Body of pancreas (tissue), 4 donors: ENCODE results near the gene ZNF768. TPM values are rescaled to one million over a fixed set of nuclear protein-coding genes. Genes with fewer than 3 reads are reported as not detected.
"Not testable (repeated sequence)": the region's sequence is repeated elsewhere in the genome, so short reads cannot be mapped to it uniquely, and the experiment has no call there.

ENCODE experiments used
- ATAC-seq: fragments of 150-250 bp; one replicate; pipeline ENCODE4 v1.9.1; 2016
- DNase-seq, 4 donors: peaks; one replicate each; pipeline ENCODE4 v3.0.0-alpha.2; 2019
- H3K27ac ChIP-seq, 4 donors: fragments of 200-600 bp; sonication (generic); 1 replicate in 3 of 4; 2 replicates in 1 of 4; pipeline versions ENCODE4 v1.5.1 to v1.6.1; 2016 to 2019; ENCODE audit warnings: mild to moderate bottlenecking in 1 of 4, mixed read lengths in 1 of 4, moderate library complexity in 1 of 4
- H3K27me3 ChIP-seq, 2 donors: fragments of 200-600 bp; sonication (generic); one replicate each; pipeline ENCODE4 v1.6.0; 2016; ENCODE audit warnings: mild to moderate bottlenecking in 1 of 2
- H3K36me3 ChIP-seq, 2 donors: fragments of 200-600 bp; sonication (generic); replicated peaks in 1 of 2; 2 replicates each; pipeline ENCODE4 v1.5.1; 2016; ENCODE audit warnings: low read depth in 2 of 2; ENCODE audit not compliant: insufficient read depth in 1 of 2
- H3K4me1 ChIP-seq: fragments of 200-600 bp; sonication (generic); one replicate; pipeline ENCODE4 v1.6.0; 2016
- H3K4me3 ChIP-seq, 2 donors: fragments of 200-600 bp; sonication (generic); 1 replicate in 1 of 2; 2 replicates in 1 of 2; pipeline ENCODE4 v1.5.1; 2016 to 2019
- H3K9me3 ChIP-seq, 3 donors: fragments of 200-600 bp; sonication (generic); 1 replicate in 2 of 3; 2 replicates in 1 of 3; pipeline ENCODE4 v1.5.1; 2016
- CTCF ChIP-seq, 7 experiments: fragments of 450-650 bp in 4 of 7; fragments of 200-600 bp in 3 of 7; sonication (generic) in 3 of 7; IDR thresholded peaks; one replicate each; pipeline ENCODE4 v1.5.1; 2016 to 2019; ENCODE audit warnings: antibody characterized with exemption in 7 of 7
- POLR2A ChIP-seq, 3 donors: fragments of 450-650 bp; IDR thresholded peaks; one replicate each; pipeline ENCODE4 v1.6.1; 2016; ENCODE audit warnings: antibody characterized with exemption in 3 of 3, mild to moderate bottlenecking in 2 of 3
- WGBS, 2 donors: methylation state at CpG; one replicate each; pipeline ENCODE4 v1.1.5; 2017; 5-methylcytosine and 5-hydroxymethylcytosine counted together
- intact Hi-C: fragments of 100-400 bp; cut with DNase I; formaldehyde crosslinking; loops from one replicate; pipeline ENCODE4 v1.15.1; 2023
- total RNA-seq, 2 donors: library from RNA; depleted of rRNA; stranded (reverse); fragments of >200 nt; gene quantifications; one replicate each; pipeline ENCODE4 v1.1.0, GENCODE V29; 2016

ZNF768 gene
- total RNA-seq, 2 donors from 2014 or later, result 17.8 to 24.1 TPM

GRCh38 chr16:30481381-30481780 is 45.0 kb downstream of the ZNF768 start:
- H3K4me1 ChIP-seq, result no peaks in the 10 kb centered on the region
- H3K36me3 ChIP-seq, result no peaks in the 10 kb centered on the region
- no peaks in the 10 kb centered on the region for H3K9me3 ChIP-seq
- no peaks in the 10 kb centered on the region for H3K27me3 ChIP-seq
- no peak for DNase-seq
- no peak overlapping the region for H3K27ac ChIP-seq
- ATAC-seq, result no peak
- WGBS, 2 donors, result 67 to 72% methylated on average over 5 of the region's 5 CpGs
- TF ChIP-seq CTCF (IDR thresholded peaks at IDR 0.05) (no peak), POLR2A (IDR thresholded peaks at IDR 0.05) (no peak)
- H3K4me3 ChIP-seq, result no peak overlapping the region
- intact Hi-C loops, result no loop called here

- Histone ChIP-seq H3K4me3 (no peak overlapping the region), H3K4me1 (no peaks in the 10 kb centered on the region), H3K27ac (no peak overlapping the region), H3K36me3 (no peaks in the 10 kb centered on the region), H3K27me3 (no peaks in the 10 kb centered on the region), H3K9me3 (no peaks in the 10 kb centered on the region)
- no peak for DNase-seq
- 77% methylated on average over 7 to 12 of the region's 12 CpGs for WGBS, 2 donors
- ATAC-seq, result no peak
- TF ChIP-seq CTCF (IDR thresholded peaks at IDR 0.05) (no peak), POLR2A (IDR thresholded peaks at IDR 0.05) (no peak)
- intact Hi-C loops, result no loop called here
These were observed 47.4 kb downstream of the ZNF768 start for GRCh38 chr16:30478766-30479478.

- H3K36me3 ChIP-seq, ATAC-seq, H3K27me3 ChIP-seq, intact Hi-C loops, DNase-seq, H3K27ac ChIP-seq, H3K4me3 ChIP-seq, H3K9me3 ChIP-seq, H3K4me1 ChIP-seq: not testable (repeated sequence)
- WGBS, 2 donors, result 74 to 83% methylated on average over 3 of the region's 3 CpGs
These were observed 48.6 kb downstream of the ZNF768 start for GRCh38 chr16:30477773-30478172.

GRCh38 chr16:30476991-30477390 is 49.4 kb downstream of the ZNF768 start:
- no peak for ATAC-seq
- Histone ChIP-seq H3K4me1 (no peaks in the 10 kb centered on the region), H3K36me3 (no peaks in the 10 kb centered on the region), H3K27ac (no peak overlapping the region), H3K27me3 (peaks cover 0 to 6% of the 10 kb centered on the region in 2 donors), H3K4me3 (no peak overlapping the region), H3K9me3 (no peaks in the 10 kb centered on the region)
- 46 to 49% methylated on average over 3 of the region's 3 CpGs for WGBS, 2 donors
- no peak for DNase-seq
- intact Hi-C loops, result no loop called here
- no peak for TF ChIP-seq CTCF (IDR thresholded peaks at IDR 0.05)
- TF ChIP-seq POLR2A (IDR thresholded peaks at IDR 0.05), result no peak

- intact Hi-C loops, result no loop called here
- no peak for ATAC-seq
- Histone ChIP-seq H3K27ac (no peak overlapping the region), H3K36me3 (no peaks in the 10 kb centered on the region), H3K4me1 (no peaks in the 10 kb centered on the region), H3K4me3 (no peak overlapping the region), H3K9me3 (no peaks in the 10 kb centered on the region), H3K27me3 (peaks cover 0 to 6% of the 10 kb centered on the region in 2 donors)
- no peak for TF ChIP-seq CTCF (IDR thresholded peaks at IDR 0.05)
- no peak for TF ChIP-seq POLR2A (IDR thresholded peaks at IDR 0.05)
- WGBS, 2 donors, result 78 to 82% methylated on average over 6 to 7 of the region's 7 CpGs
- DNase-seq, result no peak
These were observed 51.7 kb downstream of the ZNF768 start for GRCh38 chr16:30474684-30475083.
